Measurements from ENCODE around the gene OXSR1.
"Not testable (repeated sequence)": the region's sequence is repeated elsewhere in the genome, so short reads cannot be mapped to it uniquely, and the experiment has no call there.

The OXSR1 gene

GRCh38 chr3:38227989-38228388, 62.7 kb downstream of the OXSR1 start:
- DNase-seq: peak in 3 of 4 experiments; percentile 4 to 42 (median 25)

GRCh38 chr3:38229036-38229435, 63.7 kb downstream of the OXSR1 start:
- DNase-seq: peak in 3 of 4 experiments; percentile 12 to 44 (median 34)

GRCh38 chr3:38232701-38233100, 67.4 kb downstream of the OXSR1 start:
- DNase-seq: no peak

- DNase-seq: no peak
Observed at GRCh38 chr3:38235466-38235865, 70.1 kb downstream of the OXSR1 start.

- no peak for DNase-seq
Observed at GRCh38 chr3:38238416-38239008, 73.2 kb downstream of the OXSR1 start.

- not testable (repeated sequence) for DNase-seq
Observed at GRCh38 chr3:38242812-38243211, 77.5 kb downstream of the OXSR1 start.

- no peak for DNase-seq
Observed at GRCh38 chr3:38245930-38246329, 80.6 kb downstream of the OXSR1 start.

- DNase-seq: peak in 3 of 4 experiments; percentile 9 to 33 (median 30)
Observed at GRCh38 chr3:38247366-38248035, 82.2 kb downstream of the OXSR1 start.

- no peak for DNase-seq
Observed at GRCh38 chr3:38250198-38250597, 84.9 kb downstream of the OXSR1 start.

- DNase-seq: no peak
Observed at GRCh38 chr3:38251197-38251596, 85.9 kb downstream of the OXSR1 start.

- no peak for DNase-seq
Observed at GRCh38 chr3:38253704-38254103, 88.4 kb downstream of the OXSR1 start.

GRCh38 chr3:38254872-38255271, 89.5 kb downstream of the OXSR1 start:
- DNase-seq: no peak

GRCh38 chr3:38255627-38256026, 90.3 kb downstream of the OXSR1 start:
- no peak for DNase-seq

GRCh38 chr3:38257583-38257982, 92.2 kb downstream of the OXSR1 start:
- no peak for DNase-seq

- no peak for DNase-seq
Observed at GRCh38 chr3:38260474-38260873, 95.1 kb downstream of the OXSR1 start.

- no peak for DNase-seq
Observed at GRCh38 chr3:38264353-38264771, 99.0 kb downstream of the OXSR1 start.

GRCh38 chr3:38264779-38265178, 99.4 kb downstream of the OXSR1 start:
- DNase-seq: no peak

GRCh38 chr3:38265604-38266307, 100.4 kb downstream of the OXSR1 start, which contains the start of gene SLC22A13:
Gene SLC22A13 (plus strand): TSS chr3:38265812. CDS start chr3:38265861, 49 bp downstream.
- no peak for DNase-seq

GRCh38 chr3:38266810-38267209, 101.5 kb downstream of the OXSR1 start:
- DNase-seq: no peak

GRCh38 chr3:38267662-38268061, 102.3 kb downstream of the OXSR1 start:
- no peak for DNase-seq

GRCh38 chr3:38268087-38268486, 102.8 kb downstream of the OXSR1 start:
- peak; percentile 18 to 55 (median 44) for DNase-seq

- DNase-seq: peak; percentile 32 to 67 (median 60)
Observed at GRCh38 chr3:38268522-38268921, 103.2 kb downstream of the OXSR1 start.

- no peak for DNase-seq
Observed at GRCh38 chr3:38270606-38271005, 105.3 kb downstream of the OXSR1 start.

- DNase-seq: no peak
Observed at GRCh38 chr3:38271553-38271952, 106.2 kb downstream of the OXSR1 start.

All from suppressor macrophage (primary cell).